ENCODE measurements around the gene TAPBPL.
"Not testable (repeated sequence)": the region's sequence is repeated elsewhere in the genome, so short reads cannot be mapped to it uniquely, and the experiment has no call there.

Gene TAPBPL

DNA sequence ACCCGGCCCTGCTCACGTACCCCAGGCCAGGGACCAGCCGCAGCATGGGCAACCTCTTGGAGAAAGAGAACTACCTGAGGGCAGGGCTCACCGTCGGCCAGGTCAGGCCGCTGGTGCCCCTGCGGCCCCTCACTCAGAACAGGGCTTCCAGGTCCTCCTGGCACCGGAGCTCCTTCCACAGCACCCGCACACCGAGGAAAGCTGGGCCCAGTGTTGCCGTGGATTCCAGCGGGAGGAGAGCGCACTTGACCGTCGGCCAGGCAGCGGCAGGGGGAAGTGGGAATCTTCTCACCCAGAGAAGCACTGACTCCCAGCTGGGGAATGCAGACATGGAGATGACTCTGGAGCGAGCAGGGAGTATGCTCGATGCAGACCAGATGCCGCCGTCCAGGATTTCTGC is 26.6 kb downstream of the TAPBPL start:
- Histone ChIP-seq H3K4me3 (ENCODE audit: low read length) (no peak overlapping the region), H3K9ac (ENCODE audit: low read depth, low read length) (no peak overlapping the region), H3K4me1 (ENCODE audit: insufficient read depth, low read length) (no peaks in the 10 kb centered on the region), H3K9me3 (ENCODE audit: insufficient read depth, low read depth, low read length) (no peaks in the 10 kb centered on the region), H3K27ac (ENCODE audit: low read length) (no peak overlapping the region), H3K27me3 (ENCODE audit: insufficient read depth, low read length) (no peaks in the 10 kb centered on the region), H3K36me3 (ENCODE audit: insufficient read depth, low read depth, low read length) (no peaks in the 10 kb centered on the region)

DNA sequence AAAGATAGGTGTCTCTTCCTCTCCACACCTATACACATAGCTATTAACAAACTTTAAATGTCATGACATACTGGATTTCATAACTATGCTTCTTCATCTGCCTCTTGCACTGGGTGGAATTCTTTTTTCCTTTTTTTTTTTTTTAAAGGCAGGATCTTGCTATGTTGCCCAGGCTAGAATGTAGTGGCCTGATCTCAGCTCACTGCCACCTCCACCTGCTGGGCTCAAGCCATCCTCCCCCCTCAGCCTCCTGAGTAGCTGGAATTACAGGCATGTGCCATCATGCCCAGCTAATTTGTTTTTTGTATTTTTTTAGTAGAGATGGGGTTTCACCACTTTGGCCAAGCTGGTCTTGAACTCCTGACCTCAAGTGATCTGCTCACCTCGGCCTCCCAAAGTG is 36.4 kb downstream of the TAPBPL start:
- Histone ChIP-seq H3K27ac (ENCODE audit: low read length) (no peak overlapping the region), H3K27me3 (ENCODE audit: insufficient read depth, low read length) (no peaks in the 10 kb centered on the region), H3K4me1 (ENCODE audit: insufficient read depth, low read length) (peaks cover 3% of the 10 kb centered on the region; the same call in 1 of the 2 replicates), H3K4me3 (ENCODE audit: low read length) (no peak overlapping the region), H3K9ac (ENCODE audit: low read depth, low read length) (no peak overlapping the region), H3K36me3 (ENCODE audit: insufficient read depth, low read depth, low read length) (peaks cover 14% of the 10 kb centered on the region), H3K9me3 (ENCODE audit: insufficient read depth, low read depth, low read length) (no peaks in the 10 kb centered on the region)

DNA sequence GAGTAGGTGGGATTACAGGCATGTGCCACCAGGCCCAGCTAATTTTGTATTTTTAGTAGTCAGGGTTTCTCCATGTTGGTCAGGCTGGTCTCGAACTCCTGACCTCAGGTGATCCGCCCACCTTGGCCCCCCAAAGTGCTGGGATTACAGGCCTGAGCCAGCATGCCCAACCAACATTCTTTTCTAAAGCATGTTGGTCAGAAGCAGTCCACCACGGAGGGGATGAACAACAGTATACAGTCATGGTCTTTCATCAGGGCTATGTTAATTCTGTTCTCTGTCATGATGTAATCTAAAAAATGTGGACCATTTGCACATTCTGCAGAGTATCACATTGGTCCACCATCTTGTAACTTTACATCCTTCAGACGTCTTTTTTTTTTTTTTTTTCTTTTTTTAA is 37.6 kb downstream of the TAPBPL start:
- Histone ChIP-seq H3K36me3 (ENCODE audit: insufficient read depth, low read depth, low read length) (peaks cover 14% of the 10 kb centered on the region), H3K27ac (ENCODE audit: low read length) (no peak overlapping the region), H3K9me3 (ENCODE audit: insufficient read depth, low read depth, low read length) (no peaks in the 10 kb centered on the region), H3K9ac (ENCODE audit: low read depth, low read length) (no peak overlapping the region), H3K4me3 (ENCODE audit: low read length) (no peak overlapping the region), H3K27me3 (ENCODE audit: insufficient read depth, low read length) (no peaks in the 10 kb centered on the region), H3K4me1 (ENCODE audit: insufficient read depth, low read length) (peaks cover 3% of the 10 kb centered on the region; the same call in 1 of the 2 replicates)

DNA sequence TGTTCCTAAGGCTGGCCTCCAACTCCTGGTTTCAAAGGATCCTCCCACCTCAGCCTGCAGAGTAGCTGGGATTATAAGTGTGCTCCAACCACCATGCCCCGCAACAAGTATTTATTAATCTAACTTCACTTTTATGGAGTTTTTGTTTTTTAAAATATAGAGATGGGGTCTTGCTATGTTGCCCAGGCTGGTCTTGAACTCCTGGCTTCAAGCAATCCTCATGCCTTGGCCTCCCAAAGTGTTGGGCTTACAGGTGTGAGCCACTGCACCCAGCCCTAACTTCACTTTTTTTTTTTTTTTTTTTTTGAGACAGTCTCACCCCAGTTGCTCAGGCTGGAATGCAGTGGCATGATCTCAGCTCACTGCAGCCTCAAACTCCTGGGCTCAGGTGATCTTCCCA is 38.8 kb downstream of the TAPBPL start:
- H3K4me1 ChIP-seq (ENCODE audit: insufficient read depth, low read length); H3K27ac ChIP-seq (ENCODE audit: low read length); H3K4me3 ChIP-seq (ENCODE audit: low read length); H3K27me3 ChIP-seq (ENCODE audit: insufficient read depth, low read length); H3K9ac ChIP-seq (ENCODE audit: low read depth, low read length); H3K9me3 ChIP-seq (ENCODE audit: insufficient read depth, low read depth, low read length): not testable (repeated sequence)
- peaks cover 22% of the 10 kb centered on the region for H3K36me3 ChIP-seq (ENCODE audit: insufficient read depth, low read depth, low read length)

- peak within 1 kb of the TSS; percentile 100 for H3K4me3 ChIP-seq (ENCODE audit: low read length)
- peak within 1 kb of the TSS; percentile 100 for H3K9ac ChIP-seq (ENCODE audit: low read depth, low read length)
- H3K9me3 ChIP-seq (ENCODE audit: insufficient read depth, low read depth, low read length): no peaks in the 10 kb centered on the region
- peak within 1 kb of the TSS; percentile 100 for H3K27ac ChIP-seq (ENCODE audit: low read length)
- H3K4me1 ChIP-seq (ENCODE audit: insufficient read depth, low read length): peaks cover 8% of the 10 kb centered on the region; the same call in 1 of the 2 replicates
- H3K36me3 ChIP-seq (ENCODE audit: insufficient read depth, low read depth, low read length): peaks cover 44% of the 10 kb centered on the region
- H3K27me3 ChIP-seq (ENCODE audit: insufficient read depth, low read length): no peaks in the 10 kb centered on the region
Observed at GRCh38 chr12:6492838-6493496, 41.1 kb downstream of the TAPBPL start, which contains the start of gene MRPL51. MRPL51 (minus strand) TSS chr12:6493262; CDS start chr12:6493136, 126 bp downstream.

GRCh38 chr12:6493497-6494257 is 41.8 kb downstream of the TAPBPL start, which contains the start of gene NCAPD2:
NCAPD2 (plus strand) TSS chr12:6494102; CDS start chr12:6495099, 997 bp downstream.
- no peaks in the 10 kb centered on the region for H3K27me3 ChIP-seq (ENCODE audit: insufficient read depth, low read length)
- peak within 1 kb of the TSS; percentile 100 for H3K27ac ChIP-seq (ENCODE audit: low read length)
- peak within 1 kb of the TSS; percentile 100 for H3K9ac ChIP-seq (ENCODE audit: low read depth, low read length)
- peak within 1 kb of the TSS; percentile 100 for H3K4me3 ChIP-seq (ENCODE audit: low read length)
- peaks cover 8% of the 10 kb centered on the region; the same call in 1 of the 2 replicates for H3K4me1 ChIP-seq (ENCODE audit: insufficient read depth, low read length)
- no peaks in the 10 kb centered on the region for H3K9me3 ChIP-seq (ENCODE audit: insufficient read depth, low read depth, low read length)
- peaks cover 50% of the 10 kb centered on the region for H3K36me3 ChIP-seq (ENCODE audit: insufficient read depth, low read depth, low read length)

- Histone ChIP-seq H3K4me3 (ENCODE audit: low read length) (peak overlapping the region; percentile 100), H3K9me3 (ENCODE audit: insufficient read depth, low read depth, low read length) (no peaks in the 10 kb centered on the region), H3K36me3 (ENCODE audit: insufficient read depth, low read depth, low read length) (peaks cover 56% of the 10 kb centered on the region), H3K4me1 (ENCODE audit: insufficient read depth, low read length) (peaks cover 8% of the 10 kb centered on the region; the same call in 1 of the 2 replicates), H3K27ac (ENCODE audit: low read length) (peak overlapping the region; percentile 97), H3K9ac (ENCODE audit: low read depth, low read length) (peak overlapping the region; percentile 100), H3K27me3 (ENCODE audit: insufficient read depth, low read length) (no peaks in the 10 kb centered on the region)
Observed at GRCh38 chr12:6494258-6494743, 42.5 kb downstream of the TAPBPL start.

DNA sequence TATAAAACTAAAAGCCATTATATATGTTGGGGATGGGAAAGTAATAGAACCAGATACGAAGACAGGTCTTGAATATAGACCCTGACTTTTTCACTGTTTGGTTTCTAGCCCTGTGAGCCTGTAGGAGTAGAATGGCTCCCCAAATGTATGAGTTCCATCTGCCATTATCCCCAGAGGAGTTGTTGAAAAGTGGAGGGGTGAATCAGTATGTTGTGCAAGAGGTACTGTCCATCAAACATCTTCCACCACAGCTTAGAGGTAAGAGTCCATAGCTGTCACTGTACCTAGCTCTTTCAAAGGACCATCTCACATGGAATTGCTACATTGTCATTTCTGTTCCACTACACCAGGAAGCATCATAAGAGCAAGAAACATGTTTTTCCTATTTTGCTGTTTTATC is 43.1 kb downstream of the TAPBPL start:
- Histone ChIP-seq H3K27me3 (ENCODE audit: insufficient read depth, low read length) (no peaks in the 10 kb centered on the region), H3K9ac (ENCODE audit: low read depth, low read length) (peak overlapping the region; percentile 100; the same call in 1 of the 2 replicates), H3K36me3 (ENCODE audit: insufficient read depth, low read depth, low read length) (peaks cover 63% of the 10 kb centered on the region), H3K9me3 (ENCODE audit: insufficient read depth, low read depth, low read length) (no peaks in the 10 kb centered on the region), H3K4me1 (ENCODE audit: insufficient read depth, low read length) (peaks cover 8% of the 10 kb centered on the region; the same call in 1 of the 2 replicates), H3K4me3 (ENCODE audit: low read length) (peak overlapping the region; percentile 100), H3K27ac (ENCODE audit: low read length) (no peak overlapping the region)

GRCh38 chr12:6497291-6497690 is 45.4 kb downstream of the TAPBPL start:
- peaks cover 68% of the 10 kb centered on the region for H3K36me3 ChIP-seq (ENCODE audit: insufficient read depth, low read depth, low read length)
- not testable (repeated sequence) for H3K4me3 ChIP-seq (ENCODE audit: low read length); H3K27me3 ChIP-seq (ENCODE audit: insufficient read depth, low read length); H3K9me3 ChIP-seq (ENCODE audit: insufficient read depth, low read depth, low read length); H3K27ac ChIP-seq (ENCODE audit: low read length); H3K9ac ChIP-seq (ENCODE audit: low read depth, low read length); H3K4me1 ChIP-seq (ENCODE audit: insufficient read depth, low read length)

GRCh38 chr12:6500466-6500865 is 48.6 kb downstream of the TAPBPL start:
- Histone ChIP-seq H3K9ac (ENCODE audit: low read depth, low read length) (no peak overlapping the region), H3K4me3 (ENCODE audit: low read length) (no peak overlapping the region), H3K4me1 (ENCODE audit: insufficient read depth, low read length) (no peaks in the 10 kb centered on the region), H3K36me3 (ENCODE audit: insufficient read depth, low read depth, low read length) (peaks cover 78% of the 10 kb centered on the region), H3K9me3 (ENCODE audit: insufficient read depth, low read depth, low read length) (no peaks in the 10 kb centered on the region), H3K27me3 (ENCODE audit: insufficient read depth, low read length) (no peaks in the 10 kb centered on the region), H3K27ac (ENCODE audit: low read length) (no peak overlapping the region)

GRCh38 chr12:6507102-6507998 is 55.5 kb downstream of the TAPBPL start:
- Histone ChIP-seq H3K9me3 (ENCODE audit: insufficient read depth, low read depth, low read length) (no peaks in the 10 kb centered on the region), H3K9ac (ENCODE audit: low read depth, low read length) (peak overlapping the region; percentile 49; the same call in 1 of the 2 replicates), H3K27ac (ENCODE audit: low read length) (no peak overlapping the region), H3K36me3 (ENCODE audit: insufficient read depth, low read depth, low read length) (peaks cover 54% of the 10 kb centered on the region), H3K4me1 (ENCODE audit: insufficient read depth, low read length) (peaks cover 8% of the 10 kb centered on the region; the same call in 1 of the 2 replicates), H3K4me3 (ENCODE audit: low read length) (no peak overlapping the region), H3K27me3 (ENCODE audit: insufficient read depth, low read length) (no peaks in the 10 kb centered on the region)
